C4-2B (cell line): ENCODE measurements around the gene ADORA3.

Experiments
- H3K27ac ChIP-seq: fragments of 450-650 bp; 2 replicates; pipeline ENCODE4 v1.5.1; 2017
- CTCF ChIP-seq: fragments of 450-650 bp; conservative IDR thresholded peaks from 2 replicates; pipeline ENCODE4 v1.5.1; 2017; ENCODE audit warnings: mild to moderate bottlenecking
- ZFX ChIP-seq: fragments of 450-650 bp; IDR thresholded peaks from 2 replicates; pipeline ENCODE4 v1.6.1; 2017

Gene ADORA3

DNA sequence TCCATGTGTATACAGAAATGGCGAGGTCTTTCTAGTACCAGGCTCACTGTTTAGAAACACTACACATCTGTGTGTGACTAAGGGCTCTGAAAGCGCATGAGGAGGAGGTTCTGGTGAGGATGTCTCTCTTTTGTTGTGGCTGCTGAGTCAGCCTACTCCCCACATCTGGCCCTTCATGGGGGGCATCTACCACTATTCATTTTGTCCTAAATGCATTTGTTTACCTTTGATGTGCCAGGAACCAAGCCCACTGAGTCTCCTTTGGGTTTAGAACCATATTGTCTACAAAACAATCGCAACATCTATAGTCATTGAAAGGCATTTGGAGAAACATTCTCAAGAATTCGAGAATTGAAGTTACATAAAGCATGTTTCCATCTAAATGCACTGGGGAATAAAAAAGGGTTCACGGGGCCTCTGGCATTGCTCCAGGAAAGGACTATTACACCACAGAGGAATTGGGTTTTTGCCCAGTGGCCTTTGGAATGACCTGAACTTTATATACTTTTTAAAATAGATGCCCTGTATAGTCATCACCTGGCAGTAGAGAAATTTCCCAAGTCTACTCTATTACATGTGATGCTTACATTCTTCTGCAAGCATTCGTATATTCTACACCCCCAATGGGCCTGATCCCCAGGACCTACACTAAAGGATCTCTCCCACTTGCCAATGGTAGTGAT lies 35.1 kb upstream of the ADORA3 start:
- TF ChIP-seq CTCF (no peak), ZFX (no peak)
- no peak overlapping the region for H3K27ac ChIP-seq

- no peak overlapping the region for H3K27ac ChIP-seq
- TF ChIP-seq CTCF (no peak), ZFX (no peak)
These were observed 32.1 kb upstream of the ADORA3 start for GRCh38 chr1:111535256-111536191.

DNA sequence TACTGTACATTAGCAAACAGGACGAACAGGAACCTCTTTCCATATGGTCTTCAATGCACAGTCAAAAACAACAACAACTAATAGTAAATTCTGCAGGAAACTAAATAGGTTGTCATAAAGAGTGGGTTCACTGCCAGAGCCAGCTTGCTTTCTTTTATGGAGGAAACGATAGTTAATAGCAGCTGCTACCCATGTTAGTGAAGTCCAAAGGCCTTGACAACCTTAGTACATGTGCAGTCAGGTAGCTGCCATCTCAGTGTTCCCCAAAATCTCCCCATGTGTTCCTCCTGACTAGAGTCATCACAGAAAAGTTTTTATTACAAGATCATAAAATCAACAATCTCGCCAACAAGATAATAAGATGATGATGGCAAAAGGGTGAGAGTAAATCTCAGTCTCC lies 16.6 kb upstream of the ADORA3 start:
- TF ChIP-seq ZFX = no peak
- no peak for TF ChIP-seq CTCF
- H3K27ac ChIP-seq = no peak overlapping the region

- H3K27ac ChIP-seq = no peak overlapping the region
- TF ChIP-seq CTCF (no peak), ZFX (no peak)
These were observed 14.2 kb upstream of the ADORA3 start for GRCh38 chr1:111517469-111518225.

- TF ChIP-seq CTCF (no peak; the same call in none of the 2 replicates), ZFX (no peak)
- H3K27ac ChIP-seq = no peak overlapping the region
These were observed 12.6 kb upstream of the ADORA3 start for GRCh38 chr1:111516005-111516535.

DNA sequence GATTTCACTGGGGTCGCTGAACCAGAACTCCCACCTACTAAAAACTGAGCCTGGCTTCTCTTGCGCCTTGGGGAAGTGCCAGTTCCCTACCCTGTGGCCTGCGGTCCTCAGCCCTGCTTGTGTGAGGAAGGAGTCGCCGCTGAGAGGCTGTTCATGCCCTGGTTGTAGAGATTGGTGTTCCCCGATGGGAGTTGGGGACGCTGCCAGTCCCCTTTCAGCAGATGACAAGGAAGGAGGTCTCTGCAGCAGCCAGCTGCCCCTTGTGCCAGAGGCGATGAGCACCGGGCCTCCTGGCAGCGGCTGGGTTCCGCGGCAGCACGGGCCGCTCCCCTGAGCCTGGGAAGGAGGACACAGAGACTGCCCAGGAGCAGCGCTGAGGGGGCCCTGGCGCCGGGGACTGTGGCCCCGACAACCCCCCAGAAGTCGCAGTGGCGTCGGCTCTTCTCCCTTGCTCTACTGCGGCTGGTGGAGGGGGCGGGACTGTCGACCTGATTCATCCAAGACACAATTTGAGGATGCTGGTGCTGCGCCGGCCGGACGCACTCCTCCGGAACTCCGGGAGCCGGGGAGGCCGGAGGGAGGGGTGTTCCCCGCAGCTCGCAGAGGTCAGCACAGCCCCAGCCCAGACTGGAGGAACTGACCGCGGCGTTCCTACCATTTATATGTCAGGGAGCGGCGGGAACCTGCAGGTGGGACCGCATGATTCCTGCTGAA lies 12.0 kb upstream of the ADORA3 start:
- TF ChIP-seq CTCF (no peak), ZFX (no peak)
- H3K27ac ChIP-seq = no peak overlapping the region
